Activated CD4-positive, alpha-beta T cell treated with anti-CD3 and anti-CD28 coated beads for 48 hours (primary cell): ENCODE data around the gene RPAP3.

ENCODE experiments used
- DNase-seq: peaks from one replicate; pipeline ENCODE4 v3.0.0-alpha.2; 2020

RPAP3 gene

DNA sequence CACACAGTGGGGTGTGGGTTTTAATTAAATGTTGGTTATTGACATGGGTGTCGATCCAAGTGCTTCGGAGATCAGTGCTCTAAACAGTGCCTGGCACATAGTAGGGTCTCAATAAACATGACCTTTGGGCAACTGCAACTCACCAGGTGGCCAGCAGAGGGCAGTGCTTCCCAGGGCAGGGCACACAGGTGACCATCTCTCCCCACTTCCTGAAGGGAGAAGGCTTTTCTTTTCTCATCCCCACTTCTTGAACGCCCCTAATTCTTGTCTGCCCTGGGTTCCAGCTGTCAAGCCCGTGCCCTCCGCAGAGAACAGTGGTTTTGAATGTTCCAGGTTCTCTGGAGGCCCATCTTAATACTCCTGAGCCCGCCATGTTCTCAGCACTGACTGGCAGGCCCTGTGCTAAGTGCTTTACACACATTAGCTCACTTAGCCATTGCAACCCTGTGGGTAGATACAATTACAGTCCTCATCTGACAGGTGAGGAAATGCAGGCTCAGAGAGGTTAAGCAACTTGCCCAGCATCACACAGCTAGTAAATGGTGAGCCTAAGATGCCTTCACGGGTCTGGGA, 36.5 kb upstream of the RPAP3 start:
- DNase-seq = peak; percentile 84

DNA sequence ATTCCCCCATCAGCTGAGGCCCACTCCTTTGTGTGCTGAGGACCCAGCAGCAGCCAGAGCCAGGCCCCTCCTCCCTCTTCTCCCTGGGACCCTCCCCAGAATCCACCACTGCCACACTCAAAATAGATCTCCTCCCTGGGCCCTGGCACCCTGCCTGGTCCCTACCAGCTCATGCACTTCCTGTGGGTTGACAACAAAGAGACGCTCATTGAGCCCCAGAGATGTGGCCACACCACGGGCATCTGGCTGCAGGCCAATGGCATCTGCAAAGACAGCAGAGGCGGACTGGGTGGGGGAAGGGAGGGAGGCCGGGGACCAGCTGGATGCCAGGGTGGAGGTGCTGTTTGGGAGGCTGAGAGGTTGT, 35.5 kb upstream of the RPAP3 start:
- DNase-seq = peak; percentile 65

DNA sequence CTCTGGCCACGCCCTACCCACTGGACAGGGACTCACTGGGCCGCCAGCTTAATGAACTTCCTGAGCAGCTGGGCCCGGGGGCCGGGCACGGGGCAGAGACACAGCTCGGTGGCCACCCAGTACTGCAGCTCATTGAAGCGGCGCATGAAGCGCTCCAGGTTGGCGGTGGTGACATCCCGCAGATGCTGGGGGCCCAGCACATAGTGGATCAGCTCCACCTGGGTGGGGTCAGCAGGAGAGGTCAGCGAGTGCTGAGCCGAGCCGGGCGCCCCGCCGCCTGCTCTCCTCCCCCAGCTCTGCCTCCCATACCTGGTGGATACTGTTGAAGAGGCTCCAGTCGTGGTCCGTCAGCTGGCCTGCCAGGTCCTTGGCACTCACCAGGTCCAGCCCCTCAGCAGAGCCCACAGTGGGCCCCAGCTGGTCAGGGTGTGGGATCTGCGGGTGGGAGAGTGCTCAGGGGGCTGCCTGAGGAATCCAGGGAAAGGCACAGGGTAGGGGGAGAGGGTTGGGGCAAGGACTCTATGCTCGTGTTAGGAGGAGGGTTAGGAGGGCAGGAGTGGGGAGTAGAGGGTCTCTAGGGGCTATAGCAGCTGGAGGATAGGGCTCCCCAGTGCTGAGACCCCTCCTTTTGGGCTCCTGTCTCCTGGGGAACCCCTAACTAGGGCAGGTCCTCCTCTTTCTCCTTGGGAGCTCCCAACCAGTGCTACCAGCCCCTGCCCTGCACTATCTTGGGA, 34.9 kb upstream of the RPAP3 start:
- no peak for DNase-seq

DNA sequence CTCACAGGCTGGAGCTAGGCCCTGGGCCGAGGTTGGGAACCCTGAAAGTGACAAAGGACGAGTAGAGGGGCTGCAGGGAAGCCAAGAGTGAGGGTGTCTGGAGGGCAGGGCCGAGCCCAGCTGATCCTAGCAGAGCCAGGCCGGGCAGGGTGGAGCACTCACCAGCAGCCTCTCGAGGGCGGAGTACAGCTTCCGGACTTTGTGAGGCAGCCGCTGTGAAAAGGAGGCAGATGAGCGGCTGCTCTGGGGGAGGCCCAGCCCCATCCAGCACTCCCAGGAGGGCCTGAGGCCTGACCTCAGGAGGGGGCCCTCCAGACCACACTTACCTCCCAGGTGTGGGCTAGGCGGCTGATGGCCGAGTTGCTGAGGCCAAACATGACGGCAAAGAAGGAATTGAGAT, 34.1 kb upstream of the RPAP3 start:
- no peak for DNase-seq

DNA sequence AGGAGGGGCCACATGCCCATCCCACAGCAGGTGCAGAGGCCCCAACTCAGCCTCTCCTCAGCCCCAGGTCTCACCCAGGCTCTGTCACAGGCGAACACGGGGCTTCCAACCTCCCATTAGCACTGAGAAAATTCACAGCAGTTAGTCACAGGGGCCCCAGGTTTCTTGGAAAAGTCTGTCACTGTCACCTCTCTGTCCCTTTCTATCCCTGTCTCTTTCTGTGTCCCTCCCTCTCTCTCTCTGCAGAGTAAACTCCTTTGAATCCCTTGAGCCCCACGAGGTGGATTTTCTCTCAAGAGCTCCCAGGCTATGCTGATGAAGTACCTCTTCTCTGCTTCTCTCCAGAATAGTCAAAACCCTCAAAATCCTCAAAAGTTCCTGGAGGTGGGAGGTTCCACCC, 33.5 kb upstream of the RPAP3 start:
- no peak for DNase-seq

DNA sequence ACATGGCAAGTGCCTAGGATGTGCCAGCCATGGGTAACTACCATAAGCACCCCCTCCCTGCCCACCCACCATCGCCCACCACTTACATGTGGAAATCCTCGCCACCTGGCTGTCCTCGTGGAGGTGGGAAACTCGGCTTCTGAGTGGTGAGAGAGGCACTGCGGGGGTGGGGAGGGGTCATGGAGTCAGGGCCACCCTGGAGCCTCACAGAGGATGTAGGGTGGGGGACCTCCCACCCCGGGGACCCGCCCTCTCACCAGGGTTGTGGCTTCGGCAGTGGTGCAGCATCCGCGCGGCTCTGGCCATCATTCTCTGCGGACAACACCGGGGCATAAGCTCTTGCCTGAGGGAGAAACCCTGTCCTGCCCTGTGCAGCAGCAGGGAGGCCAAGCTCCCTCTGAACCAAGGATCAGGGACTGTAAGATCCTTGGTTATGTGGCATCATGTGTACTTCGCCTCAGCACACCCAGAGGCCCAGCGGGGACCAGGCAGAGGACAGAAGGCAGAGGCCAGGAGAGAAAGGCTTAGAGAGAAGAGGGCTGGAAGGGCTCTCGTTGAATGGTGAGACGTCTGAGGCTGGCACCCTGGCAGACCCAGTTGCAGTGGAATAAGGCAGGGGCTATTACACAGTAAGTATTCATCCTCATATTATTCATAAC, 32.2 kb upstream of the RPAP3 start:
- DNase-seq = no peak

DNA sequence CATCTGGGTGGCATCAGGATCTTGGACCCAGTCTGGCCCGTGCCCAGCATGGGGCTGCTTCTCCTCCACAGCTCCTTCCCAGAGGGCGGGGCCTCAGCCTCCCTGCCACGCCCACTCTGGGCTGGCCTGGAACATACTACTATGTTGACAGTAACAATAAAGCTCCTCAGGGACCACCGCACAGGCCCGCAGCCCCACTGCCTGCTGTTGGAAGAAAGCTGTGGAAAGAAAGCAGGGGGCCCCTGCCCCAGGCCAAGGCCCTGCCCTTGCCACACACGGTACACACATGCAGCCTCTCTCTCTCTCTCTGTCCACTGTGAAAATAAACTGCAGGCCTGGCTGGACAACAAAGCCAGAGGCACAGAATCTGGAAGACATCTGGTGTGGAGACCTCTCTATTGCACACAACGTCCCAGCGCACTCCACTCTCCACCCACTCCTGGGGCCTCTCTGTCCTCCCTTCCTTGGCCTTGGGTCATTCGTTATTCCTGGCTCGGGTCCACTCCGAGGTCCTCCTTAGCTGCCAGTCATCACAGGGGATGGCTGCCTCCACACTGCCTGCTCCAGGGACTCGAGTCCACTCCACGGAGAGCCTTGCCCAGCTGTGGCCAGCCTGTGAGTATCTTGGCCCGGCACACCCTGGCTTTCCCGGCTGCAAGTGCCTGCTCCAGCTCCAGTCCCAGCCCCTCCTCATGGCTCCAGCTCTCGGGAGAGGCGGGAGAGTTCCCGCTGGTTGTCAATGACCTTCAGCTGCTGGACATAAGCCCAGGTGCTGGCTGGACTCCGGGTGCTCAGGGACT, 31.2 kb upstream of the RPAP3 start:
- no peak for DNase-seq

DNA sequence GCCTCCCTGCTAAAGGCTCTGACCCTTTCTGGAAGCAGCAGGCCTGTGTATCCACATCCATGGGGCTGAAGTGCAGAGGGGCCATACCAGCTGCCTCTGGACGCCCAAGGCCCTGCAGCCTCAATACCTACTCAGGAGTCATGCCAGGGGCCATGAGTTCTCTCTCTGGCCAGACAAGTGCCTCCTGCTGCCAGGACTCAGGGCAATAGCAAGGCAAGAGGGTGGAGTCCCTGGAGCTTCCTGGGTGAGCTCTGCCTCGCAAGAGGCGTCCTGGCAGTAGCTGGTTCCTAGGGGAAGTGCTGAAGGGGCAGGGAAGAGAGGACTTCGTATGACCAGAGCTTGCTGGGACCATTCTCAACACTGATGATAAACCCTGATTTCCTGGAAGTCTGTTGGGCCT, 30.4 kb upstream of the RPAP3 start:
- DNase-seq = no peak

DNA sequence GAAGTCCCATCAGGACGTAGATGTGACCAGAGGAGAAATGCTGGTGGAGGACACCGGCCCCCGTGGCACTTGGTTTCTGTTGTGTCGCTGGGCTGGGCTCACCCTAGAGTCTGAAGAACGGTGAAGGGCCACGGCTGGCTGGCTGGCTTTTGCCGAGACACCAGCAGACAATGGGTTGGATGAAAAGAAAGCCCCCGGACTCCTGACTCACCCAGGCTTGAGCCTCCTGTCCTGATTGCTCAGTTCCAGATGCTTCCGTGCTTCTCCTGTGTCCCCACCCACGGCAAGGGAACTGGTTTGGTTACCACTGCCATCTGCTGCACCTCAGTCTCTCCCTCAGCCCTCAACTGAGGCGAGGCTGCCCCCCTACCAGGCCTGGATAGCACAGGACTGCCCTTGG, 29.8 kb upstream of the RPAP3 start:
- no peak for DNase-seq

DNA sequence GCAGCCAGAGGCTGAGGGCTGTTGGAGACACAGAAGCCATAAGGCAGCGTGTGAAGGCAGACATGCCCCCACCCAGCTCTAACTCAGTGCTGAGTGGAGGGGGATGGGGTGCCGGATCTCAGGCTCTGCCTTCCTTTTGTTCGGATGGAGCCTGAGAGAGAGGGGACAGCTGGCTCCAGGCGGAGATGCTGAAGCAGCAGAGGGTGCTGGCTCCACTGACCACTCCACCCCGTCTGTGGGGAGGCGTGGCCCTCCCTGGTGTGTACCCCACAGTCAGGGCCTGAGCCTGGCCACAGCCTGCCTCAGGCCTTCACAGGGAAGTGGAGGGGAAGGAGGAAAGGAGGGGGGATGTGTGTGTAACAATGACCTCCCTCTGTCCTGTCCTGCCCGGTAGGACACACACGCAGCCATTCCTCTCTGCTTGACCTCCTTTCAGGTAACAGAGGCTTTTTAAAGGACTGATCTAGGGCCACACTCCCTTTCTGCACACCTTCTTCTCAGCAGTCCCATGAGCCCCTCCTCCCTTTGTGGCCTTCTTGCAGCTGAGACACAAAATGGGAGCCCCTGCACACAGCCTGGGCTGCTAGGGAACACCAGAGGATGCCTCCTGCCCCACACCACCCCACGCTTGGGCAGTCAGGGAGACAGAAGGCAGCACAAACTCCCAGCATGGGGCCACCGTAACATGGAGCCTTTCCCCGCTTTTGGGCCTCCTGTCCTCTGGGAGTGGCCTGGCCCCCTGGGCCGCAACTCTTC, 29.1 kb upstream of the RPAP3 start:
- no peak for DNase-seq

DNA sequence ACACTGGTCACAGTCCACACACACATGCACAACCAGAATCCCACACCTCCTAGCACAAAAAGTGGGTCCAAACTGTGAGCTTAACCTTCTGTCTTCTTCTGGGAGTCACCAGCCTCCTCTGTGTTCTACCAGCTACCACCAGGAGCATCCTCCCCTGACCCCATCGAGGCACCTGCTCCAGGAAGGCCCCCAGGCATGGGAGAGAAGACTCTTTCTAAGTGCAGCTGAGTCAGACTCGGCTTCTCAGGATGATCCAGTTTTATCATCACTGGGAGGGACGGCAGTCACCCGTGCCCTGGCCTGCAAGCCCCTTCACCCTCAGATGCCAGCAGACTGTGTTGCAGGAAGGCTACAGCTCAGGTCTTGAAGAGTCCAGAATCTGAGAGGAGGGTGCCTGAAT, 27.3 kb upstream of the RPAP3 start:
- no peak for DNase-seq

DNA sequence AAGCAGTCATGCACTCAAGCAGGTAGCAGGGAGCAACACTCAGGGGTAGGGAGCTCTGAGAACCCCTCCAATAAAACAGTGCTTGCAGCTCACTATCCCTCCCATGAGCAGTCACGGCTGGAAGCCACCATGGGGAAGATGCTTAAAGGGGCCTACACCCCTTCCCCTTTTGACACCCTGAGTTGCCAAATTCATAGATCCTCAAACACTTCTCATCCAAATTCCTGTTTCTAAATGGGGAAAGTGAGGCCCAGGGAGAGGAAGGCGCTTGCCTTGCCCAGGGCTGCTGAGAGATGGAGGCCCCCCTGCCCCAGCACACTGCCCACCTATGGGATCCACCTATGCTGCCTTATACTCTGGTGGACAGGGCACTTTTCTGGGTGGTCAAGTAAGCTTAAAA, 26.7 kb upstream of the RPAP3 start:
- no peak for DNase-seq

DNA sequence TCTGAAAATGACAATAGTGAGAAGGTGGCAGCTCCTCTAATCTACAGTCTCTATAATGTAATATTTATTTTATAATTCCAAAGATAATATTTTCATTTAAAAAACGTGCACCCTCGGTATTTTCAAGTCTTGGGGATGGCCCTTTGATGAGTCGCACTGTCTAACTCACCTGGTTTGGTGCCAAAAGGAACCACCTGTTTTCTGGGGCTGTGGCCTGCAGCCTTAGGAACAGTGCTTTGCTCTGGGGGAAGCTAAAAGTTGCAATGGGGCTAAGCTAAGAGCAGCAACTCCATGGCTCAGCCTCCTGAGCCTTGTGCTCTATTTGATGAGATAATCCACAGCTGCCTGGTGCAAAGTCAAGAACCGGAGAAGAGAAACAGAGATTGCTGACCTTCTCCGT, 25.9 kb upstream of the RPAP3 start:
- DNase-seq = no peak

DNA sequence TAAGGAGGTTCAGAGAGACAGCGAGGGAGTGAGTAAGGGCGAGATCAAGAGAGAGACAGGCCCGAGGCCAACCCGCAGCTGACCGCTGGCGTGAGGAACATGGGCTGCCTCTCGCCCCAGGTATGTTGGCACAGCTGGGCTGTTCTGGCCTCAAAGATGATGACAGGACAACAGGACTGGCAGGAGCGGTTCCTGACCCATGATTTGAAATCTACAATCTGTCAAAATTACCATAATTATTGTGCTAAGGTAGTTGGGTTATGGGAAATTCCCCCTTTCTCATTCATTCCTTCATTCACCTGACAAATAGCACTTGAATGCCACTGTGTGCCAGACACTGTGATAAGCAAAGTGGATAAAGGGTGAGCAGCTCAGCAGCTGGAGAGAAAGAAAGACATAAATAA, 24.5 kb upstream of the RPAP3 start:
- no peak for DNase-seq

DNA sequence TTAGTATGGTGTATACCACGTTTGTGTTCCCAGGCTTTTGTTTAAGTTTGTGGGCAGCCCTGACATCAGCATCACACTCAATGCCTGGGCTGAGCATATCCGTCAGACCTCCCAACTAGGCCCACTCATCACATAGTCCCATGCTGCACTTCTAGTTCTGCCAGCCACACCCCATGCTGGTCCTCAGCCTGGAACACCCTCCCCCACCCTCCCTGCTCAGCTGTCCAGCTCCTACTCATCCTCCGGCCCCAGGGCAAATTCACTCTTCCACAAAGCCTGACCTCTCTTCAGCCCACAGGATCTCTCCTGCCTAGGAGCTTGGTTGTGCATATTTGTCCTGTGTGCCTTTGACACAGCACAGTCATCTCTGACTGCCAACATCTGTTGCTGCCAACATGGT, 23.4 kb upstream of the RPAP3 start:
- DNase-seq = no peak

DNA sequence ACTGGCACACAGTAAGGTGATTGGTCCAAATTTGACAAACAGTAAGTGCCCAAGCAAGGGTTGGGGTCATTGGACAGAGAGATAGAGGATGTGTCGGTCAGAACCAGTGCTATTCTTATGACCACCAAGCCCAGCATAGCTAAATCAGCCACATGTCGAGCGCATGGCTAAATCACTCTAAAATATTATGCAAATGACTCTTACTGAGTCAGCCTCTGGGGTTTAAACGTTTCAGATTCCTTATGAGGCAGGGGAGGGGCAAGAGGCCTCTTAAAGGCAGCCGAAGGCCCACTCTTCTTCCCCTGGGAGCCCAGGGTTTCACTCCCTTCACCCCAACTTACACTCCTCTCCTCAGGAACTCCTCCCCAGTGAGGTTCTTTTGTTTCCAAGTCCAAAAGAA, 20.1 kb upstream of the RPAP3 start:
- no peak for DNase-seq

DNA sequence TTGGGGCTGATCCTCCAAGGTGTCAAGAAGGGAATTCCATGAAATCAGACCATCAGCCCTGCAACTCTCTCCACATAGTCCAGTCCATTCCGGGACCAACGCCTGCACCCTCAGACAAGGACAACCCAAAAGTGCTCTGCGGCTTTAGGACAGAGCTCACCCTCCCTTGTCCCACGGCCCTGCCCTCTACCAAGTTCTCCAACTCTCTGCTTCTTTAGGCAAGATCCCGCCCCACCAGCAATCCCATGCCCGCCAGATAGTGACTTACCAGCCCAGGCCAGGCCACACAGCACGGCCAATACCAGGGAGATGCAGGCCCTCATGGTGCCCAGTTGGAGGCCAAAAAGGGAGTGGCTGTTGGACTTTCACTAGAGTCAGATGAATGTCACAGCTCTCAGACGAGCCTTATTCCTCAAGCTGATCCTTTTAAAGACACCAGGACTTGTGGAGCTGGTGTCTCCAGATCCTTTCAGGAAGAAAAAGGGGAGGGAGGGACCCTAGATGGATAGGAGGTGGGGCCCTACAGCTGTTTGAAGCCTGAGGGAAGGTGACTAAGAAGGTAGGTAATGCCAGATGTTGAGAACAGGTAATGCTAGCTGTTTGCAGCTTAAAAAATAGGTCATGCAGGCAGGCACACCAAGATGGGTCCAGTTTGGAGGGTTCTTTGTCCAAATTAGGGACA, 19.4 kb upstream of the RPAP3 start, which contains the start of gene ENDOU:
Gene ENDOU (minus strand): TSS at position 400 of the 682 bp plus-strand sequence. CDS start 77 bp downstream, at position 323.
- no peak for DNase-seq

DNA sequence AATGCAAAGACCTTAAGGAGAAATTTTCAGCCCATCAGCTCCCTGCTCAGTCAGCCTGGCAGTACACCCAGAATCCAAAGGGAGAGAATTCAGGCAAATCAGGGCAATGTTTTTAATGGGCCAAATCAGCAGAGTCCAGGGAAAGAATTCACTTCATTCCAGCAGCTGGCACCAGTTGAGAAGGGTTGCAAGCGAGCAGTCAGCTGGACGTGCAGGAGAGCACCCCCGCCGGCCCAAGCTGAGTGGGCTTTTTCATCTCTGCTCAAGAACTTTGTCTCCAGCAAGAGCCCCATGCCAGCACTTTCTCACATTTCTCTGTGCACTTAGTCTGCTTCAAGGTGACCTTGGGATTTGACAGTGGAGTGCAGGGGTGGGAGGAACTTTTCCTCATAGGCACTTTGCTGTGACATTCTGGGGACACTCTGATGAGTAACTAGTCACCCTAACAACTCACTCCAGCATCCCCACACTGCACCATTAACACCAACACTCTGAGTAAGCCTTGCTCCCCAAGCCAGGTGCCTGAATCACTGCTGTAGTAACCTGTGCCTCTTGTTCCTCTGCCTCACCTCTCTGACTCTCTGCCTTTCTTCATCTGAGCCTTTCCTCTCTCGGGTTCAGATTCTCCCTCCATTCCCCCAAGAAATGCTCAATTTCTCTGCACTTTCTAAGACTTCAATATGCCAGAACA, 17.3 kb upstream of the RPAP3 start:
- no peak for DNase-seq

DNA sequence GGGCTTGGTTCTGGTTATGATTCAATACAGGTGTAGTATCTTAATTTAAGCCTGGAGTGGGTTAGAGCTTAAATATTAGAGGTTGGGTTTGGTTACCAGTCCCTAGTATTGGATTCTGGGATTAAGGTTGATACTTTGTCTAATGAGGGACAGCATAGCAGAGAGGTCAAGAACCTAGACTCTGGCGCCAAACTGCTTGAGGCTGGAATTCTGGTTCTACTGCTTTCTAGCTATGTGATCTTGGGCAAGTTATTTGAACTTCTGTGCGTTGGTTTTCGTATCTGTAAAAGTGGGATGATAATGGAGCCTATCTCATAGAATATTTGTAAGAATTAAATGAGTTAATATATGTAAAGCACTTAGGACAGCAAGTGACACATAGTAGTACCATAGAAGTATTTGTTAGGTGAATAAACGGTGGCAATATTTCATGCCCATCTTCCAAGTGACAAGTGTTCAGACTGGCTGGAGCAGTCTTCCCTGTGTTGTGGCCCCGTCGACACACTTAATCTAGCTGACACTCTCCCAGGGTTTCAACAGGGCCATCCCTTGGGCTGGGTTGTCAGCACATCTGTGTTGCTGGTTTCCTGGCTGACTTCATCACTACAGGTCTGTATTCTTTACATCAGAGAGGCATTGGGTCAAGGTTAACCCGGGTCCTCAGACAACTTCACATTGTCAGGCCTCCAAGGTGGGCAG, 16.5 kb upstream of the RPAP3 start:
- no peak for DNase-seq

DNA sequence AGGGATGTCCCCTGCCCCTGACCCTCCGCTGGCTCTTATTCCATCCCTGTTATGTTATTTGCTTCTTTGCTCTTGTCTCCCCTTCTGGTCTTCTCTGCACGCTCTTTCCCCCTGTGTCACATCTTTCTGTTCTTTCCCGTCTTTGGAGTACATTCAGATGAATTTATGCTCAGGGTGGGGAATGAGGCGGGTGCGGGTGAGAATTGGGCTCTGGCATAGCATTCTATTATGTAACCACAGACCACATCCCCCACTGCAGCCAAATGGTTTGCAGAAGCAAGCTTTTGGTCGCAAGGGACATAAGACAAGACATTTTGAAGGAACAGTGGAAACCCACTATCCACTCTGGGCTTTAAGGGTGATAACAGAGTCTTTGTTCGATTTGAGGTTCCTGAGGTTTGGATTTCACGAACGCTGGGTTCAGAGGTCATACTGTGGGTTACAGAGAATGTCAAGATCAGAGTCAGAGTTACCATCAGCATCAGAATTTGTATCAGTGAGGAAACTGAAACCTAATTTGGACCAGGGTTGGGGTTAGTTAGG, 15.7 kb upstream of the RPAP3 start:
- no peak for DNase-seq

DNA sequence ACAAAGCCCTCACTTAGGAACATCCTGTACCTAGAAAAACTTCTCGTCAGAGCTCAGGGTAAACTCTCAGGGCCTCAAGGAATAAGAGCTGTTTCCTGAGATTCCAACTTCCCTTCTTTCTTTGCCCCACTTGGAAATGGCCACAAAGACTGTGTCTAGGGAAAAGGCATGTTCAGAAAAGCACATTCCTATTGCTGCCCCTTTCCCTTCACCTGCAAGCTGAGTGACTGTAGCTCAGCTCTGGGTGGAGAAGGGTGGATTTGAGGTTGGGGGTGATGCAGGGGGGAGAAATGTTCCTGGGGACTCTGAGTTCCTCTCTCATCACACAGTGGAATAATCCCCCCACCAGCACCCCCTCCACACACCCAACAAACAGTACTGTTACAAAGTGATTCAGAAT, 12.7 kb upstream of the RPAP3 start:
- no peak for DNase-seq
